Parathyroid adenoma (tissue), 2 donors: Measurements from ENCODE around the gene EPS8L2.
A peak's percentile ranks its signal among the peaks of the same experiment; 100 is the strongest.

Experiments
- H2AFZ ChIP-seq: fragments of 300-600 bp; sonication (generic); one replicate; pipeline ENCODE4 v1.7.0; 2017; ENCODE audit warnings: antibody characterized with exemption, mild to moderate bottlenecking
- H3K27ac ChIP-seq: fragments of 300-600 bp; sonication (generic); one replicate; pipeline ENCODE4 v1.7.0; 2017
- H3K27me3 ChIP-seq: fragments of 300-600 bp; sonication (generic); one replicate; pipeline ENCODE4 v1.7.0; 2017; ENCODE audit warnings: low read length; ENCODE audit not compliant: control insufficient read depth, insufficient read depth
- H3K36me3 ChIP-seq: fragments of 300-600 bp; sonication (generic); one replicate; pipeline ENCODE4 v1.7.0; 2017; ENCODE audit warnings: low read length; ENCODE audit not compliant: control insufficient read depth, insufficient read depth
- H3K4me1 ChIP-seq: fragments of 300-600 bp; sonication (generic); one replicate; pipeline ENCODE4 v1.7.0; 2017; ENCODE audit warnings: control low read depth
- H3K4me2 ChIP-seq: fragments of 300-600 bp; sonication (generic); one replicate; pipeline ENCODE4 v1.7.0; 2017; ENCODE audit warnings: low read length
- H3K4me3 ChIP-seq: fragments of 300-600 bp; sonication (generic); one replicate; pipeline ENCODE4 v1.7.0; 2017; ENCODE audit warnings: low read depth, low read length
- H3K79me2 ChIP-seq: fragments of 300-600 bp; sonication (generic); one replicate; pipeline ENCODE4 v1.7.0; 2017; ENCODE audit warnings: control low read depth
- H3K9ac ChIP-seq: fragments of 300-600 bp; sonication (generic); one replicate; pipeline ENCODE4 v1.7.0; 2017; ENCODE audit warnings: mild to moderate bottlenecking
- H3K9me3 ChIP-seq: fragments of 300-600 bp; sonication (generic); one replicate; pipeline ENCODE4 v1.7.0; 2017; ENCODE audit warnings: low read length; ENCODE audit not compliant: control insufficient read depth
- CTCF ChIP-seq: fragments of 300-600 bp; sonication (generic); IDR thresholded peaks from one replicate; pipeline ENCODE4 v1.7.0; 2017; ENCODE audit warnings: antibody characterized with exemption, mild to moderate bottlenecking
- donor health status: primary hyperparathyroidism.

Gene EPS8L2

DNA sequence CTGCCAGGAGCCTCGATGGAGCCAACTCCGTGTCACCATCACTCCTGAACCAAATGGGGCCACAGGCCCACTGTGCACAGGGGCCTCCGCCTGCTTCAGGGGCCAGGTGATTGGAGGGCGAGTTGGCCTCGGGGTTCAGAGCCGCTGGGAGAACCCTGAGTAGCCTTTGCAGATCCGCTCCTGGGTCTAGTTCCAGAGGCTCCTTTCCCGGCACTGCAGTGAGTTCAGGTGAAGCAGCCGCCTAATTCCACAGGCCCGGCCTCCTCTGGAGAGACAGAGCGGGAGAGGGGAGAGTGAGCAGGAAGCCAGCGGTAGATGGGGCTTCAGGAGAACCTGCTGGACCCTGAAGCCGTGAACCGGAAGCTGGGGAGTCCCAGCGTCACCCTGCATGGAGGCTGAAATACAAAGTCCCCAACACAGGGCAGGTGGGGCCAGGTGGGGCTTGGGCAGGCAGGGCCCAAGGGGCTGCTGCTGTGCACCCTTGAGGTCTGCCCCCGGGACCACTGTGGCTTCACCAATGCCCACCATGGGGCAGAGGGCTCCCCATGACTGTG, 46.4 kb upstream of the EPS8L2 start:
- H3K9me3 ChIP-seq: no peaks in the 10 kb centered on the region
- H3K4me1 ChIP-seq: no peaks in the 10 kb centered on the region
- no peak overlapping the region for H3K4me2 ChIP-seq
- H3K4me3 ChIP-seq: no peak overlapping the region
- H3K9ac ChIP-seq: no peak overlapping the region
- no peaks in the 10 kb centered on the region for H3K36me3 ChIP-seq
- no peaks in the 10 kb centered on the region for H3K27me3 ChIP-seq
- no peak for TF ChIP-seq CTCF
- H3K79me2 ChIP-seq: no peaks in the 10 kb centered on the region
- H3K27ac ChIP-seq: no peak overlapping the region
- no peak overlapping the region for H2AFZ ChIP-seq

- Histone ChIP-seq H3K79me2 (peaks cover 2% of the 10 kb centered on the region), H2AFZ (no peak overlapping the region), H3K4me1 (no peaks in the 10 kb centered on the region), H3K4me3 (no peak overlapping the region), H3K9ac (no peak overlapping the region), H3K36me3 (no peaks in the 10 kb centered on the region), H3K4me2 (no peak overlapping the region), H3K27me3 (no peaks in the 10 kb centered on the region), H3K9me3 (no peaks in the 10 kb centered on the region), H3K27ac (no peak overlapping the region)
- TF ChIP-seq CTCF: no peak
Observed at GRCh38 chr11:660281-660680, 45.8 kb upstream of the EPS8L2 start.

DNA sequence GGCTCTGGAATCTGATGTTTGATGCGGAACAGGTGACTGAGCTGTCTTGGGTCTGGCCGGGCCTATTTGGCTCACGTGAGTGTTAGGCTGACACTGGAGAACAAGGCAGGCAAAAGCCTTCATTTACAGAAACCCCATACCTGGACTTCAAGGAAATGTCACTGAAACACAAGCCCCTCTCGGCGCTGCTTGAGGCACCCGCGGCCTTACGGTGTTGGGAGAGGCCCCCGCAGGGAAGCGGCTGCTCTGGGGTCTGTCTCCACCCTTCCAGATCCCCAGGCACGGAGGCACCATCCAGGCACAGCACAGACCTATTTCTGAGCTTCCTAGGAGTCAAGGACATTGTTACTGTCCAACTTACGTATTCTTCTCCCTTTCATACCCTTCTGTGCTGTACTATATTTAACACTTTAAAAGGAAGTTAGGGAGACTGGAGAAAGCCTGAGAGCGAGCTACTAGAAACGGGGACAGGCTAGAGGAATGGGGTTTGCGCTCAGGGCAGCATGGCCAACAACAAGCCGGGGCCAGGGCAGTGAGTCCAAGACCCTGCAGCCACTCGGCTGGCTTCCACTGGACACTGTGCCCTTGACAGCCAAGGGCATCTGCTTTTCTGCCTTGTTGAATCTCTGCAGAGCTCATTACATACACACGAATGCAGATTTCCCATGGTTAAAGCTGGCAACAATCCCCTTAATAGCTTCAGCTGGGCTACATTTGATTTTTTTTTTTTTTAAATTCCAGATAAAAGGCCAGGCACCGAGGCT, 45.2 kb upstream of the EPS8L2 start:
- Histone ChIP-seq H3K27me3 (no peaks in the 10 kb centered on the region), H2AFZ (no peak overlapping the region), H3K27ac (no peak overlapping the region), H3K79me2 (peaks cover 2% of the 10 kb centered on the region), H3K36me3 (no peaks in the 10 kb centered on the region), H3K4me1 (peaks cover under 1% of the 10 kb centered on the region), H3K9ac (no peak overlapping the region), H3K4me3 (no peak overlapping the region), H3K4me2 (no peak overlapping the region), H3K9me3 (no peaks in the 10 kb centered on the region)
- no peak for TF ChIP-seq CTCF

GRCh38 chr11:662689-663274, 43.2 kb upstream of the EPS8L2 start:
- Histone ChIP-seq H3K79me2 (peaks cover 2% of the 10 kb centered on the region), H3K4me2 (no peak overlapping the region), H3K4me1 (peaks cover 4% of the 10 kb centered on the region), H2AFZ (no peak overlapping the region), H3K27me3 (no peaks in the 10 kb centered on the region), H3K9ac (no peak overlapping the region), H3K9me3 (no peaks in the 10 kb centered on the region), H3K4me3 (no peak overlapping the region), H3K36me3 (no peaks in the 10 kb centered on the region), H3K27ac (no peak overlapping the region)
- peak; percentile 50 for TF ChIP-seq CTCF
